Calu3 (cell line): ENCODE data around the gene SMARCA4. TPM values are rescaled to one million over a fixed set of nuclear protein-coding genes. Genes with fewer than 3 reads are reported as not detected.

Experiments
- BruUV-seq: library from RNA; stranded (reverse); fragments of 400-500 nt; replicated peaks from 2 replicates; lab custom pipeline; 2021; lab: Mats Ljungman, UMichigan
- CTCF ChIA-PET: fragments of 300-600 bp; sonication (Branson Sonifier 250); formaldehyde crosslinking; loops from one replicate; lab custom pipeline; 2022; ENCODE audit warnings: antibody characterized with exemption; lab: Charles Lee
- DNase-seq: peaks from one replicate; pipeline ENCODE4 v3.0.0; 2022
- H3K27ac Mint-ChIP-seq: one replicate; pipeline ENCODE4 v1.8.0; 2022; ENCODE audit warnings: mixed read lengths; ENCODE audit not compliant: unreplicated experiment
- H3K27me3 Mint-ChIP-seq: one replicate; pipeline ENCODE4 v1.8.0; 2022; ENCODE audit warnings: mixed read lengths; ENCODE audit not compliant: unreplicated experiment
- H3K36me3 Mint-ChIP-seq: one replicate; pipeline ENCODE4 v1.8.0; 2022; ENCODE audit warnings: mild to moderate bottlenecking, moderate library complexity, mixed read lengths; ENCODE audit not compliant: insufficient read depth, unreplicated experiment
- H3K4me1 Mint-ChIP-seq: one replicate; pipeline ENCODE4 v1.8.0; 2022; ENCODE audit warnings: mild to moderate bottlenecking, low read depth, mixed read lengths; ENCODE audit not compliant: unreplicated experiment
- H3K4me3 Mint-ChIP-seq: one replicate; pipeline ENCODE4 v1.8.0; 2022; ENCODE audit warnings: mild to moderate bottlenecking, low read depth, moderate library complexity, mixed read lengths; ENCODE audit not compliant: unreplicated experiment
- H3K9me3 Mint-ChIP-seq: one replicate; pipeline ENCODE4 v1.8.0; 2022; ENCODE audit warnings: low read depth, mixed read lengths; ENCODE audit not compliant: unreplicated experiment
- intact Hi-C: fragments of 100-400 bp; cut with micrococcal nuclease; formaldehyde crosslinking; loops from one replicate; pipeline ENCODE4 v1.10.0; 2022; ENCODE audit not compliant: unreplicated experiment
- total RNA-seq: library from RNA; stranded (reverse); gene quantifications from 2 replicates; pipeline ENCODE4 v1.2.3, GENCODE V29; 2022
- TF ChIP-seq, protein P1 (sequence below): fragments of 200-600 bp; IDR thresholded peaks from one replicate; pipeline ENCODE4 v1.8.0; 2022; ENCODE audit warnings: antibody characterized with exemption; ENCODE audit not compliant: unreplicated experiment

The SMARCA4 gene
- total RNA-seq, 1 experiment from 2014 or later: 116 TPM

DNA sequence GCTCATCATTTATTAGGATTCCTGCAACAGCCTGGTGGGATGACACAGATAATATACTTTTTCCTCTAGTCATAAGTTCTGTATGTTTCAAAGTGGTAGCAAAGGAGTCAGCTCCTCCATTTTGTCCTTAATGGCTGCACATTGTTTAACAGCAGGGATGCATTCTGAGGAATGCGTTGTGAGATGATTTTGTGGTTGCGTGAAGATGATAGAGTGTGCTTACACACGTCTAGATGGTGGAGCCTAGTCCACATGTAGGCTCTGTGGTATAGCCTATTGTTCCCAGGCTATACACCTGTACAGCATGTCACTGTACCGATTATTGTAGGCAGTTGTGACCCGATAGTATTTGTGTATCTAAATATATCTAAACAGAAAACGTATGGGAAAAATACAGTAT, 4.6 kb downstream of the SMARCA4 start:
- TF ChIP-seq, protein P1, sequence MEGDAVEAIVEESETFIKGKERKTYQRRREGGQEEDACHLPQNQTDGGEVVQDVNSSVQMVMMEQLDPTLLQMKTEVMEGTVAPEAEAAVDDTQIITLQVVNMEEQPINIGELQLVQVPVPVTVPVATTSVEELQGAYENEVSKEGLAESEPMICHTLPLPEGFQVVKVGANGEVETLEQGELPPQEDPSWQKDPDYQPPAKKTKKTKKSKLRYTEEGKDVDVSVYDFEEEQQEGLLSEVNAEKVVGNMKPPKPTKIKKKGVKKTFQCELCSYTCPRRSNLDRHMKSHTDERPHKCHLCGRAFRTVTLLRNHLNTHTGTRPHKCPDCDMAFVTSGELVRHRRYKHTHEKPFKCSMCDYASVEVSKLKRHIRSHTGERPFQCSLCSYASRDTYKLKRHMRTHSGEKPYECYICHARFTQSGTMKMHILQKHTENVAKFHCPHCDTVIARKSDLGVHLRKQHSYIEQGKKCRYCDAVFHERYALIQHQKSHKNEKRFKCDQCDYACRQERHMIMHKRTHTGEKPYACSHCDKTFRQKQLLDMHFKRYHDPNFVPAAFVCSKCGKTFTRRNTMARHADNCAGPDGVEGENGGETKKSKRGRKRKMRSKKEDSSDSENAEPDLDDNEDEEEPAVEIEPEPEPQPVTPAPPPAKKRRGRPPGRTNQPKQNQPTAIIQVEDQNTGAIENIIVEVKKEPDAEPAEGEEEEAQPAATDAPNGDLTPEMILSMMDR: no peak
- Mint-ChIP-seq H3K4me1 (peaks cover 5% of the 10 kb centered on the region), H3K36me3 (peaks cover 27% of the 10 kb centered on the region), H3K27ac (no peak overlapping the region), H3K4me3 (no peak overlapping the region), H3K27me3 (no peaks in the 10 kb centered on the region), H3K9me3 (no peaks in the 10 kb centered on the region)
- BruUV-seq: no TSS peak
- no peak for DNase-seq
- CTCF ChIA-PET: interaction anchor here (1.0 kb wide), 1 partner anchor 10 kb away, joined by 7 read pairs; no protein-coding TSS in a partner anchor
- intact Hi-C loops: no loop called here

DNA sequence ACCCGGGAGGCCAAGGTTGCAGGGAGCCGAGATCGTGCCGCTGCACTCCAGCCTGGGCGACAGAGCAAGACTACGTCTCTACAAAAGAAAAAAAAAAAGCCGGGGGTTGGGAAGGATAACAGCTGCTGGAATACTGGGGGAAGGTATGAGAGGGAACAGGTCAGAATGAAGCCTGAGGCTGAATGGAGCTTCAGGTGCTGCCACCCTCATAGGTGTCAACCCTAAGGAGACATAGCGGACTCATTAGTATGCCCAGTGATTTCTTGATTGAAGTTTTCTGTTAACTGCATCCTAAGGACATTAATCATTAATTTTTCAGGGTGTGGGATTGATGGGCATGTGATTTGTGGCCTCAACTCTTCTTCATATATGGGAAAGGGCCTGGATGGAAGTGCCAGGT, 6.0 kb downstream of the SMARCA4 start:
- BruUV-seq: no TSS peak
- intact Hi-C loops: no loop called here
- H3K27me3 Mint-ChIP-seq: no peaks in the 10 kb centered on the region
- CTCF ChIA-PET: interaction anchor here (0.7 kb wide), 1 partner anchor 26 kb away, joined by 4 read pairs; no protein-coding TSS in a partner anchor
- no peaks in the 10 kb centered on the region for H3K9me3 Mint-ChIP-seq
- H3K4me3 Mint-ChIP-seq: no peak overlapping the region
- peaks cover 5% of the 10 kb centered on the region for H3K4me1 Mint-ChIP-seq
- DNase-seq: no peak
- H3K36me3 Mint-ChIP-seq: peaks cover 16% of the 10 kb centered on the region
- TF ChIP-seq, protein P1: no peak
- H3K27ac Mint-ChIP-seq: no peak overlapping the region

DNA sequence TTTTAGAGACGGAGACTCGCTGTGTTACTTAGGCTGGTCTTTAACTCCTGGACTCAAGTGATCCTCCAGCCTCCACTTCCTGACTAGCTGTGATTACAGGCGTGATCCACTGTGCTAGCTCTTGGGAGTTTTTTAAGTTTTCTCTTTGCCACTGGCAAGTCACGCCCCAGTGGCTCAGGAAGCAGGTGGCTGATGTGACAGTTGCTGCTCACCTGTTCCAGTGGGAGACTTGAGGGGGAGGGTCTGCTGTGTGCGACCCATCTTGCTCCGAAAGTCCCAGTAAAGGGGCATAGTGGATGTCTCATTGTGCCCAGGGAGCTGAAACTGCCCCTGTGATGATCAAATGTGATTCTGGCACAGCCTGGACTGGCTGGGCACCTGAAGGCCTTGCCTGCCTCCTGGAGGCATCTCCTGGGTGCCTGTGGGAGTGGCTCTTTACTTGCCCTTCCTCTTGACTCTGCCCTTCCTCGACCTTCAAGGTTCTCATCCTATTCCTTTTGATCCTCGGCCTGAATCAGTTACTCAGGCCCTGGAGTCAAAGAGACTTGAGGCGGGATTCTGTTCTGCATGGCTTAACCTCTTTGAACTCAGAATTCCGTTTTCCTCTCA, 7.8 kb downstream of the SMARCA4 start:
- no peak overlapping the region for H3K4me3 Mint-ChIP-seq

DNA sequence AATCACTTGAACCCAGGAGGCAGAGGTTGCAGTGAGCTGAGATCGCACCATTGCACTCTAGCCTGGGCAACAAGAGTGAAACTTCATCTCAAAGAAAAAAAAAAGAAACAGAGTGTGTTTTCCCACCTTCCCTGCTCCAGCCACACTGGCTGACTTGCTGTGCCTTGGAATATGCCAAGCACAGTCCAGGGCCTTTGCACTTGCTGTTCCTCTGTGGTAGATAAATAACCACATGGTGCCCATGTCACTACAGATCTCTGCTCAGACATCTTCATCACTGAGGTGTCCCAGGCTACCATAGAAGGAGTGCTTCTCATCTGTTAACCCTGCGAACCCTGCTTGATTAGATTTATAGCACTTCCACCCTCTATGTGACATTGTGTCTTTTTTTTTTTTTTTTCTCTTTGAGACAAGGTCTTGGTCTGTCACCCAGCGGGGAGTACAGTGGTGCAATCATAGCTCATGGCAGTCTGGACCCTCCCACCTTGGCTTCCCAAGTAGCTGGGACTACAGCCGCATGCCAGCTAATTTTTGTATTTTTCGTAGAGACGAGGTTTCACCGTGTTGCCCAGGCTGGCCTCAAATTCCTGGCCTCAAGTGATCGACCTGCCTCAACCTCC, 10.4 kb downstream of the SMARCA4 start:
- TF ChIP-seq, protein P1: no peak
- Mint-ChIP-seq H3K27me3 (no peaks in the 10 kb centered on the region), H3K4me1 (peaks cover 14% of the 10 kb centered on the region), H3K9me3 (no peaks in the 10 kb centered on the region), H3K4me3 (no peak overlapping the region), H3K36me3 (peaks cover 12% of the 10 kb centered on the region), H3K27ac (no peak overlapping the region)
- BruUV-seq: no TSS peak
- CTCF ChIA-PET: interaction anchor here (0.6 kb wide), 1 partner anchor 8 kb away, joined by 3 read pairs; no protein-coding TSS in a partner anchor
- DNase-seq: no peak
- intact Hi-C loops: no loop called here

More for the DNA sequence above, 7.8 kb downstream of the SMARCA4 start:
- Mint-ChIP-seq H3K27me3 (no peaks in the 10 kb centered on the region), H3K4me1 (peaks cover 5% of the 10 kb centered on the region), H3K9me3 (no peaks in the 10 kb centered on the region), H3K36me3 (peaks cover 10% of the 10 kb centered on the region), H3K27ac (no peak overlapping the region)
- DNase-seq: no peak
- CTCF ChIA-PET: no interaction called here
- TF ChIP-seq, protein P1: no peak
- no TSS peak for BruUV-seq
- intact Hi-C loops: no loop called here
